Measurements from ENCODE around the gene MCM3AP. TPM values are rescaled to one million over a fixed set of nuclear protein-coding genes. Genes with fewer than 3 reads are reported as not detected.

Gene MCM3AP
- total RNA-seq, 2 donors from 2014 or later = 52.7 to 102 TPM

DNA sequence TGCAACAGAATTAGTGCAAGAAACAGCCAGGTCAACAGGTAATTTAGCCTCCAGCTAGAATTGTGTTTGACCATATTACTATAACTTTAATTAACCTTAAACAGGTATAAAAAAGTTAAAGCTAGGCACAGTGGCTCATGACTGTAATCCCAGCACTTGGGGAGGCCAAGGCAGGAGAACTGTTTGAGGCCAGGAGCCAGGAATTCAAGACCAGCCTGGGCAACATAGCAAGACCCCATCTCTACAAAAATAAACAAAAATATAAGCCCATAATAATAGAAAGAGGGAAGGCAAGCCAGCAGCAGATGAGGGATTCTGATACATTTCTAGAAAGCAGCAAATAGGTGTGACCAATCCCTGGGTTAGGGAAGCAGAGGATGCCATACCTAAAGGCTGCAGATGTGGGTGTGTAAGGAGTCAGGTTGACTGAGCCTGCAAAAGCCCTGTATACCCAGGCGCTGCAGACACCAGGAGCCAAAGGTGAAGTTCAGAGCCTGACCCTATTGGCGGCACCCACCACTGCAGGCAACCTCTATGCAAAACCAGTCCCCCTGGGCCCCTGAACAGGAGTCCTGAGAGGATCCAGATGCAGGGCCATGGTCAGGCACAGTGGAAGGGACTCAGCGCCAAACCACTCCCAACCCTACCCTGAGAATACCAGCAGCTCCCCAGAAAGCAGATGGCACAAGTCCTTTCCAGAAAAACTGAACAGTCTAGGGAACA, 37.6 kb downstream of the MCM3AP start:
- TF ChIP-seq POLR2A (IDR thresholded peaks at IDR 0.05) = no peak
- Histone ChIP-seq H3K4me3 (no peak overlapping the region), H3K27ac (no peak overlapping the region), H3K4me1 (no peaks in the 10 kb centered on the region), H3K9me3 (no peaks in the 10 kb centered on the region), H3K36me3 (replicated peaks in 1 of 2; ENCODE audit: insufficient read depth in 1 of 2, low read depth in 2 of 2) (peaks cover 4 to 49% of the 10 kb centered on the region in 2 donors), H3K27me3 (no peaks in the 10 kb centered on the region)
- ATAC-seq = no peak
- DNase-seq = no peak
- WGBS, 2 donors = 97 to 100% methylated on average over 3 of the region's 3 CpGs
- intact Hi-C loops (cut with DNase I) = no loop called here

GRCh38 chr21:46246345-46246744, 39.1 kb downstream of the MCM3AP start:
- intact Hi-C loops (cut with DNase I) = no loop called here
- H3K36me3 ChIP-seq (replicated peaks in 1 of 2; ENCODE audit: insufficient read depth in 1 of 2, low read depth in 2 of 2) = peaks cover 4 to 54% of the 10 kb centered on the region in 2 donors
- no peak for TF ChIP-seq POLR2A (IDR thresholded peaks at IDR 0.05)
- TF ChIP-seq, protein P1, sequence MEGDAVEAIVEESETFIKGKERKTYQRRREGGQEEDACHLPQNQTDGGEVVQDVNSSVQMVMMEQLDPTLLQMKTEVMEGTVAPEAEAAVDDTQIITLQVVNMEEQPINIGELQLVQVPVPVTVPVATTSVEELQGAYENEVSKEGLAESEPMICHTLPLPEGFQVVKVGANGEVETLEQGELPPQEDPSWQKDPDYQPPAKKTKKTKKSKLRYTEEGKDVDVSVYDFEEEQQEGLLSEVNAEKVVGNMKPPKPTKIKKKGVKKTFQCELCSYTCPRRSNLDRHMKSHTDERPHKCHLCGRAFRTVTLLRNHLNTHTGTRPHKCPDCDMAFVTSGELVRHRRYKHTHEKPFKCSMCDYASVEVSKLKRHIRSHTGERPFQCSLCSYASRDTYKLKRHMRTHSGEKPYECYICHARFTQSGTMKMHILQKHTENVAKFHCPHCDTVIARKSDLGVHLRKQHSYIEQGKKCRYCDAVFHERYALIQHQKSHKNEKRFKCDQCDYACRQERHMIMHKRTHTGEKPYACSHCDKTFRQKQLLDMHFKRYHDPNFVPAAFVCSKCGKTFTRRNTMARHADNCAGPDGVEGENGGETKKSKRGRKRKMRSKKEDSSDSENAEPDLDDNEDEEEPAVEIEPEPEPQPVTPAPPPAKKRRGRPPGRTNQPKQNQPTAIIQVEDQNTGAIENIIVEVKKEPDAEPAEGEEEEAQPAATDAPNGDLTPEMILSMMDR (IDR thresholded peaks at IDR 0.05) = no peak
- no peaks in the 10 kb centered on the region for H3K9me3 ChIP-seq
- WGBS, 2 donors = 75 to 85% methylated on average over 6 of the region's 6 CpGs
- H3K27ac ChIP-seq = no peak overlapping the region
- DNase-seq (no peak), ATAC-seq (no peak)
- no peaks in the 10 kb centered on the region for H3K4me1 ChIP-seq
- no peaks in the 10 kb centered on the region for H3K27me3 ChIP-seq
- no peak overlapping the region for H3K4me3 ChIP-seq

DNA sequence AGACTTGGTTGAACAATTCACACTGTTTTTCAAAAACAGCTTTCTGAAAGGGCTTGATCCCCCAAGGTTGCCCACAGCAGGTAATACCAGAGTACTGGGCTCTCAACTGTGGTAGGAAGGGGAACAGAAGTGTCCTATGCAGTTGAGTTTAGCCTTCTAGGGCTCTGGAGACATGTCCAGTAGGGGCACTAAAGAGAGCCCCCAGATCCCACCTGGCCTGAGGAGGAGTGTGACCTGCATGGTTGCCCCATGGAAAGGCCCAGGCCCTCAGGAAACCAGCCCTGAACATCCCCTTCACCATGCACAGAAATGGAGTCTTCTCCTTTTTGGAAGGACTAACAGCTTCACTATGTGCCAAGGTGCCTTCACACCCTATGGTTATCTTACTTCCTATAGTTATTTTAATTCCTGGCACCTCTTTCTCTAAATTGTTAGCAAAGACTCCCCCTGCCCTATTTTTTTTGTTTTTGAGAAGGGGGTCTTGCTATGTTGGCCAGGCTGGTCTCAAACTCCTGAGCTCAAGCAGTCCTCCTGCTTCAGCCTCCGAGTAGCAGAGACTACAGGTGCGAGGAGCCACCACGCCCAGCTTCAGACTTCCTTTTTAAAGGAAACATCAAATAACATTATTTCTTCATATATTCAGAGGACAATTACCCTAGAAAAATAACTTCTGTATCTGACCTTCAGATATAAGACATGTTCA, 40.0 kb downstream of the MCM3AP start:
- no peak overlapping the region for H3K4me3 ChIP-seq
- DNase-seq = no peak
- intact Hi-C loops (cut with DNase I) = no loop called here
- H3K27ac ChIP-seq = no peak overlapping the region
- H3K36me3 ChIP-seq (replicated peaks in 1 of 2; ENCODE audit: insufficient read depth in 1 of 2, low read depth in 2 of 2) = peaks cover 4 to 53% of the 10 kb centered on the region in 2 donors
- TF ChIP-seq POLR2A (IDR thresholded peaks at IDR 0.05) = no peak
- TF ChIP-seq, protein P1 (IDR thresholded peaks at IDR 0.05) = no peak
- 60 to 97% methylated on average over 3 of the region's 3 CpGs for WGBS, 2 donors
- H3K4me1 ChIP-seq = no peaks in the 10 kb centered on the region
- no peaks in the 10 kb centered on the region for H3K27me3 ChIP-seq
- no peak for ATAC-seq
- no peaks in the 10 kb centered on the region for H3K9me3 ChIP-seq

DNA sequence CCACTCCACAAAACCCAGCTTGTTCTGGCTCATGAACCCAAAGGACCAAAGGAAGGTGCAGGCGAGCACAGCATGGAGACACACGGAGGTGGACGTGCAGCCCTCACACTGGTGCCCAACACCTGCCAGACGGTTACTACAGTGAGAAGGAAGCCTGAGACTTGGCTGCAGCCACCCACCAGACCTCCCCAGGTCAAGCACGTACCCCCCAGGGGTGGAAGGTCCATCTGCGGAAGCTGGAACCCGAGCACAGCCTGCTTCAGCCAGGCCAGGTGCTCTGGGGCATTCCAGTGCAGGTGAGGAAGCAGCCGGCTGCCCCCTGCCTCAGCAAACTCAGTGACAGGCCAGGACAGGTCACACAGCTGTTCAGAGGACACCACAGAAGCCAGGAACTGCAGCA, 40.8 kb downstream of the MCM3AP start:
- Histone ChIP-seq H3K27me3 (no peaks in the 10 kb centered on the region), H3K36me3 (replicated peaks in 1 of 2; ENCODE audit: insufficient read depth in 1 of 2, low read depth in 2 of 2) (peaks cover 4 to 48% of the 10 kb centered on the region in 2 donors), H3K4me3 (no peak overlapping the region), H3K27ac (no peak overlapping the region), H3K4me1 (no peaks in the 10 kb centered on the region), H3K9me3 (no peaks in the 10 kb centered on the region)
- WGBS, 2 donors = 80 to 96% methylated on average over 1 to 8 of the region's 8 CpGs
- ATAC-seq = no peak
- no peak for DNase-seq
- intact Hi-C loops (cut with DNase I) = no loop called here
- TF ChIP-seq, protein P1 (IDR thresholded peaks at IDR 0.05) = no peak
- TF ChIP-seq POLR2A (IDR thresholded peaks at IDR 0.05) = no peak

GRCh38 chr21:46243960-46244361, 41.5 kb downstream of the MCM3AP start:
- ATAC-seq (no peak), DNase-seq (no peak)
- TF ChIP-seq, protein P1 (IDR thresholded peaks at IDR 0.05) = no peak
- no peak for TF ChIP-seq POLR2A (IDR thresholded peaks at IDR 0.05)
- Histone ChIP-seq H3K4me3 (no peak overlapping the region), H3K4me1 (no peaks in the 10 kb centered on the region), H3K27me3 (no peaks in the 10 kb centered on the region), H3K27ac (no peak overlapping the region), H3K9me3 (no peaks in the 10 kb centered on the region), H3K36me3 (replicated peaks in 1 of 2; ENCODE audit: insufficient read depth in 1 of 2, low read depth in 2 of 2) (peaks cover 4 to 46% of the 10 kb centered on the region in 2 donors)
- intact Hi-C loops (cut with DNase I) = no loop called here
- 90% methylated on average over 3 of the region's 3 CpGs for WGBS, 2 donors

Measured in body of pancreas (tissue), 4 donors.